IPS DF 6.9 (cell line): ENCODE data around the gene CDH4.
"Not testable (repeated sequence)": the region's sequence is repeated elsewhere in the genome, so short reads cannot be mapped to it uniquely, and the experiment has no call there.

ENCODE experiments used
- DNase-seq: peaks from one replicate; pipeline ENCODE4 v3.0.0-alpha.2; 2013; ENCODE audit warnings: low read depth, low spot score
- H3K27ac ChIP-seq: one replicate; pipeline ENCODE4 v1.5.1; 2013; ENCODE audit warnings: low read length, control low read depth
- H3K27me3 ChIP-seq: 2 replicates; pipeline ENCODE4 v1.6.1; 2013; ENCODE audit warnings: mild to moderate bottlenecking, low read length; ENCODE audit not compliant: control insufficient read depth, insufficient read depth
- H3K36me3 ChIP-seq: 2 replicates; pipeline ENCODE4 v1.6.1; 2013; ENCODE audit warnings: low read length; ENCODE audit not compliant: control insufficient read depth, insufficient read depth
- H3K4me1 ChIP-seq: 2 replicates; pipeline ENCODE4 v1.6.1; 2013; ENCODE audit warnings: low read length; ENCODE audit not compliant: control insufficient read depth, insufficient read depth
- H3K4me3 ChIP-seq: 2 replicates; pipeline ENCODE4 v1.5.1; 2013; ENCODE audit warnings: mild to moderate bottlenecking, low read length
- H3K9me3 ChIP-seq: 2 replicates; pipeline ENCODE4 v1.6.1; 2013; ENCODE audit warnings: low read length, inconsistent platforms; ENCODE audit not compliant: control insufficient read depth, insufficient read depth
- WGBS: extraction: QIAGEN DNeasy Blood & Tissue Kit; methylation state at CpG from one replicate; pipeline ENCODE4 v1.1.7; 2013; ENCODE audit warnings: mixed read lengths, missing lambda C conversion rate; ENCODE audit not compliant: insufficient read length, insufficient coverage; 5-methylcytosine and 5-hydroxymethylcytosine counted together

CDH4 gene

DNA sequence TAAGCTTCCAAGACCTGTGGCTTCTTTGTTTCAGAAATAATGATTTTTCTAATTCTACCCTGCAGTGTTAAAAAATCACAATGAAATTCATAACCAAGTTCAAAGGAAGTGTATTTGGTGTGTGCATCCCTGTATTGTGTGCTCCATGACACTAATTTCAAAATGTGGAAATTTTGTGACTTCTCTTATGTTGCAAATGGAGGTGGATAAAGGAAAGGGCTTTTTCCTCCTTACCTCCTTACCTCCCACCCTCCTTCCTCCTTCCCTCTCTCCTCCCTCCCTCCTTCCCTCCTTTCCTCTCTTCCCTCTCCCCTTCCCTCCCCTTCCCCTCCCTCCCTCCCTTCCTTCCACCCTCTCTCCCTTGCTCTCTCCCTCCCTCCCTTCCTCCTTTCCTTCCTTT, 10.5 kb downstream of the CDH4 start:
- Histone ChIP-seq H3K36me3 (no peaks in the 10 kb centered on the region), H3K4me3 (no peak overlapping the region), H3K4me1 (no peaks in the 10 kb centered on the region), H3K27me3 (no peaks in the 10 kb centered on the region; the same call in 1 of the 2 replicates), H3K27ac (no peak overlapping the region), H3K9me3 (no peaks in the 10 kb centered on the region)
- no peak for DNase-seq

- H3K4me3 ChIP-seq: no peak overlapping the region
- no CpG with 5 or more reads among the region's 10 CpGs for WGBS
- no peaks in the 10 kb centered on the region for H3K4me1 ChIP-seq
- no peak overlapping the region for H3K27ac ChIP-seq
- H3K36me3 ChIP-seq: no peaks in the 10 kb centered on the region
- peak; percentile 31 for DNase-seq
- H3K27me3 ChIP-seq: no peaks in the 10 kb centered on the region; the same call in 1 of the 2 replicates
- H3K9me3 ChIP-seq: no peaks in the 10 kb centered on the region
Measured at GRCh38 chr20:61263084-61263695, 11.1 kb downstream of the CDH4 start.

- Histone ChIP-seq H3K9me3 (no peaks in the 10 kb centered on the region), H3K27ac (no peak overlapping the region), H3K36me3 (no peaks in the 10 kb centered on the region), H3K27me3 (no peaks in the 10 kb centered on the region; the same call in 1 of the 2 replicates), H3K4me1 (no peaks in the 10 kb centered on the region), H3K4me3 (no peak overlapping the region)
- WGBS: no CpG with 5 or more reads among the region's 9 CpGs
- no peak for DNase-seq
Measured at GRCh38 chr20:61263938-61264337, 11.9 kb downstream of the CDH4 start.

DNA sequence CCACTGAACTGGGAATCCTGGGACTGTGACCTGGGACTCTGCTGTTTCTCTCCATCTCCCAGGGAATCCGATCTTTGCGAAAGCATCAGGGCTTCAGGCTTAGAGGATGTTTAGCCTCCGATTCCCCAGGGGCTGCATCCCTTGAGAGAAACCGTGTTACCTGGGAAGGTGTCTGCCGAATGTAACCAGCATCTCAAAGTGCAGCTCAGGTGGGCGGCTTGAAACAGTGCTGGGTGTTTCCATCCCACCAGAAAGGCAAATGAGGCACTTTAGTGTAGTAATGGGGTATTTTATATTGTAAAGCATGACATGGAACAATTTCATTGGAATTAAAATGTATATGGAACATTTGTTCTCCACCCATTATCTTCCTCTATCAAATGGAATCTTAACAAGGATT, 15.2 kb downstream of the CDH4 start:
- Histone ChIP-seq H3K27ac (no peak overlapping the region), H3K27me3 (no peaks in the 10 kb centered on the region)
- no CpG with 5 or more reads among the region's 6 CpGs for WGBS

GRCh38 chr20:61268024-61268423, 16.0 kb downstream of the CDH4 start:
- Histone ChIP-seq H3K27me3 (no peaks in the 10 kb centered on the region), H3K9me3 (no peaks in the 10 kb centered on the region), H3K4me3 (no peak overlapping the region), H3K36me3 (no peaks in the 10 kb centered on the region), H3K27ac (no peak overlapping the region), H3K4me1 (no peaks in the 10 kb centered on the region)
- no peak for DNase-seq
- WGBS: no CpG with 5 or more reads among the region's 10 CpGs

More for the DNA sequence above, 15.2 kb downstream of the CDH4 start:
- Histone ChIP-seq H3K9me3 (no peaks in the 10 kb centered on the region), H3K4me1 (no peaks in the 10 kb centered on the region), H3K36me3 (no peaks in the 10 kb centered on the region), H3K4me3 (no peak overlapping the region)
- DNase-seq: no peak

- Histone ChIP-seq H3K27ac (no peak overlapping the region), H3K4me3 (no peak overlapping the region), H3K4me1 (no peaks in the 10 kb centered on the region), H3K27me3 (no peaks in the 10 kb centered on the region), H3K9me3 (no peaks in the 10 kb centered on the region), H3K36me3 (no peaks in the 10 kb centered on the region)
- DNase-seq: no peak
- no CpG with 5 or more reads among the region's 28 CpGs for WGBS
Measured at GRCh38 chr20:61271312-61272231, 19.5 kb downstream of the CDH4 start.

DNA sequence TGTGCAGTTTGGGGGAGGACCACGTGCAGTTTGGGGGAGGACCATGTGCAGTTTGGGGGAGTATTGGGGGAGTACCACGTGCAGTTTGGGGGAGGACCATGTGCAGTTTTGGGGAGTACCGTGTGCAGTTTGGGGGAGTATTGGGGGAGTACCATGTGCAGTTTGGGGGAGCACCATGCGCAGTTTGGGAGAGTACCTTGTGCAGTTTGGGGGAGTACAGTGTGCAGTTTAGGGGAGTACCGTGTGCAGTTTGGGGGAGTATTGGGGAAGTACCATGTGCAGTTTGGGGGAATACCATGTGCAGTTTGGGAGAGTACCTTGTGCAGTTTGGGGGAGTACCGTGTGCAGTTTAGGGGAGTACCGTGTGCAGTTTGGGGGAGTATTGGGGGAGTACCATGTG, 21.0 kb downstream of the CDH4 start:
- not testable (repeated sequence) for H3K9me3 ChIP-seq, H3K4me1 ChIP-seq, H3K27ac ChIP-seq, DNase-seq, H3K27me3 ChIP-seq, H3K4me3 ChIP-seq, H3K36me3 ChIP-seq
- no CpG with 5 or more reads among the region's 7 CpGs for WGBS

- not testable (repeated sequence) for DNase-seq, H3K9me3 ChIP-seq, H3K27ac ChIP-seq, H3K4me1 ChIP-seq, H3K27me3 ChIP-seq, H3K36me3 ChIP-seq, H3K4me3 ChIP-seq
- no CpG with 5 or more reads among the region's 1 CpG for WGBS
Measured at GRCh38 chr20:61273666-61274065, 21.6 kb downstream of the CDH4 start.

GRCh38 chr20:61274326-61274725, 22.3 kb downstream of the CDH4 start:
- no CpG with 5 or more reads among the region's 8 CpGs for WGBS
- no peaks in the 10 kb centered on the region for H3K27me3 ChIP-seq

GRCh38 chr20:61278296-61278695, 26.2 kb downstream of the CDH4 start:
- no peaks in the 10 kb centered on the region; the same call in 1 of the 2 replicates for H3K4me1 ChIP-seq
- H3K36me3 ChIP-seq: no peaks in the 10 kb centered on the region
- H3K4me3 ChIP-seq: no peak overlapping the region
- H3K9me3 ChIP-seq: no peaks in the 10 kb centered on the region
- H3K27me3 ChIP-seq: no peaks in the 10 kb centered on the region
- no CpG with 5 or more reads among the region's 4 CpGs for WGBS
- H3K27ac ChIP-seq: no peak overlapping the region
- DNase-seq: no peak

More at GRCh38 chr20:61274326-61274725, 22.3 kb downstream of the CDH4 start:
- Histone ChIP-seq H3K4me3 (no peak overlapping the region), H3K36me3 (no peaks in the 10 kb centered on the region), H3K9me3 (no peaks in the 10 kb centered on the region), H3K4me1 (no peaks in the 10 kb centered on the region), H3K27ac (no peak overlapping the region)
- DNase-seq: no peak
